C4-2B (cell line): ENCODE data around the gene TOP1.

Experiments used
- CTCF ChIP-seq: fragments of 450-650 bp; conservative IDR thresholded peaks from 2 replicates; pipeline ENCODE4 v1.5.1; 2017; ENCODE audit warnings: mild to moderate bottlenecking
- ZFX ChIP-seq: fragments of 450-650 bp; IDR thresholded peaks from 2 replicates; pipeline ENCODE4 v1.6.1; 2017

- TF ChIP-seq CTCF (no peak), ZFX (no peak)
These were observed 57.0 kb downstream of the TOP1 start for GRCh38 chr20:41085606-41086005.
